Fibroblast of peridontal ligament (primary cell): ENCODE measurements around the gene GIMAP2.
"Not testable (repeated sequence)": the region's sequence is repeated elsewhere in the genome, so short reads cannot be mapped to it uniquely, and the experiment has no call there.

Experiments
- DNase-seq: peaks from one replicate; pipeline ENCODE4 v3.0.0-alpha.2; 2010; ENCODE audit errors: extremely low read depth

The GIMAP2 gene

DNA sequence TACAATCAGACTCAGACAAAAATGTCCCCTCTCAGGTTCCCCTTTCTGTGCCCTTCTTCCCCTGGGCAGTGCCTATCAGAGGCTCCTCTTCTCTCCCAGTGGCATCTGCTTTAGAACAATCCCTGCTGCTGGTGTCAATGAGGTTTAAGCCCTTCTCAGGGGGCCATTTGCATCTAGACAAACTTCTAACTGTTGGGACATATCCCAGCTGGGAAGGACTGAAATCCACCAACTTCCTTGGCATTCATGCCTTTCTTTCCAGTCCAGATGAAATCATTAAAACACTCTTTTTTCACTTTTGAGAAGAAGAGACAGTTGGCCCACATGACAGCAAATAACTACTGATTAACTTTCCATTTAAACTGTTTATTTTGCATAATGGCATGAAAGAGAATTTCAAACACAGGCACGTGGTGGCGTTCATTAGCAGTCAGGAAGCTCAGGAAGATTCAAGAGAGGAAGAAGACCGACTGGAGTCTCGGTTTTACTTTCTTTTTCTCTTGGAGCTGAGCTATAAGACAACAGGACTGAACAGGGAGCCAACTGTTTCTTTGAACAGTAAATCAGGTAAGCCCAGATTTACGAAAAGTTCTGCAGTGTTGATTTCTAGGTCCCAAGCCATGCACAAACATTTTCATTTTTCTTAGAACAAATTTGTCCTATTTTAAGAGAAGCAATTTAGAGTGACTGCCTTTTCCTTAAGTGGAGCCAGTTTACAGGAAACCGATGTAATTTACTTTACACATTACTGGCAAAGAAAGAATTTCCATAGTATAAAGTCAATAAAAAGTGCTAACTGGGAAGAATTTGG is at the start of gene GIMAP2:
Gene GIMAP2, plus strand, starts transcription at position 488 of the 811 bp plus-strand sequence. CDS start 1,354 bp downstream, outside the sequence.
- no peak for DNase-seq

DNA sequence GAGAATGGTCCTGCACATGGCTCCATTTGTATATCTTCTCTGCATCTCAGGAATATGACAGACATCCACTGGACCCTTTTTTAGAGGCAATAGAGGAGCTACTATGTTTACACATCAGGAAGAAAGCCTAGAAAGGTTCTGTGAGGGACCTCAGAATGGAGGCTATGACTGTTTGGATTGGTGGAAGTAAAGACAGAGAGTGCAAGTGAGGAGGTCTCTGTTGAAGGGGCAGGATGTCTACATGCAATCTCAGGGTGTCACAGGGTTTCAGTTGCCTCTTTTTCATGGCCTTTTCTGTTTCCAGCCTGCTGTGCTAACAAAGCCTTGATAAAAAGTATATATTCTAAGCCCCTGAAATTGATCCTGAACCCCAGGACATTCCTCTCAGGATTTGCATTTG is 43.7 kb upstream of the GIMAP2 start:
- DNase-seq, result no peak

DNA sequence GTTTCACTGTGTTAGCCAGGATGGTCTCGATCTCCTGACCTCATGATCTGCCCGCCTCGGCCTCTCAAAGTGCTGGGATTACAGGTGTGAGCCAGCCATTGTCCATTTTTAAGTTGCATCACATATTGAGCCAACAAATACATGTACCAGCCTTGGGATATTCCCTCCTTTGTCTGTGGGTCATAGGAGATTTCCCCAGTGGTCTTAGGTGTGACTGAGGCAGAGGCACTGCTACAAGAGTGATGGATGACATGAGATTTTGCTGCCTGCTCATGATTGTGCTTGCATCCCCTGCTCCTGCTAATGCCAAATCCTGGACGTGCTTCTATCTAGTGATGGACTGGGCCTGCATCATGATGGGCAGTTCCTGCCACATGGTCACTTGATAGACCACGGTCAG is 42.6 kb upstream of the GIMAP2 start:
- DNase-seq, result no peak

DNA sequence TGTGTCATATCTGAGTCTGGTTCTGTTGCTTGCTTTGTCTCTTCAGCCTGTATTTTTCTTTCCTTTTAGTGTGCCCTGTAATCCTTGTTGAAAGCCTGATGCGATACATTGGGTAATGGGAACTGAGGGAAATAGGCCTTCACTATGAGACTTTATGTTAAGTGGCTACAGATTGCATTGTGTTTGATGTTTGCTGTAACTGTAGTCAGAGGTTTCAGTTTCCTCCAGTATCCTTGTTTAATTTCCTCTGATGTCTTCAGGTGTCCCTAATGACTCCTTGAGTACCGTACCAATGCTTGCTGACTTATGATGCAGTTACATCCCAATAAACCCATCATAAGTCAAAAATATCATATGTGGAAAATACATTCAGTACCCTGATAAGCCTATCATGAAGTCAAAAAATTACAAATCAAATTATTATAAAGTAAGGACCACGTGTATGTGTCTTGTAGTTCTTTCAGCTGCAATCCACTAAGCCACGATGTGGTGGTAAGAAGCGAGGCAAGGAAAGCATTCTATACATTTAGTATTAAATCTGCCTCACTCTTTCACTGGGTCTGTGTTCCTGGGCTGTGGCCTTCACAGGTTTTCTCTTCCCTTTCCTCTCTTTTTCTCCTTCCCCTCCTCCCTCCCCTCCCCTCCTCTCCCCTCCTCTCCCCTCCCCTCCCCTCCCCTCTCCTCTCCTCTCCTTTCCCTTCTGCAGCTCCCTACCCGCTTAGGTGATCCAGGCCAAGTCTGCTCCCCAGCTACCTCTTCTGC is 40.1 kb upstream of the GIMAP2 start:
- DNase-seq, result no peak

DNA sequence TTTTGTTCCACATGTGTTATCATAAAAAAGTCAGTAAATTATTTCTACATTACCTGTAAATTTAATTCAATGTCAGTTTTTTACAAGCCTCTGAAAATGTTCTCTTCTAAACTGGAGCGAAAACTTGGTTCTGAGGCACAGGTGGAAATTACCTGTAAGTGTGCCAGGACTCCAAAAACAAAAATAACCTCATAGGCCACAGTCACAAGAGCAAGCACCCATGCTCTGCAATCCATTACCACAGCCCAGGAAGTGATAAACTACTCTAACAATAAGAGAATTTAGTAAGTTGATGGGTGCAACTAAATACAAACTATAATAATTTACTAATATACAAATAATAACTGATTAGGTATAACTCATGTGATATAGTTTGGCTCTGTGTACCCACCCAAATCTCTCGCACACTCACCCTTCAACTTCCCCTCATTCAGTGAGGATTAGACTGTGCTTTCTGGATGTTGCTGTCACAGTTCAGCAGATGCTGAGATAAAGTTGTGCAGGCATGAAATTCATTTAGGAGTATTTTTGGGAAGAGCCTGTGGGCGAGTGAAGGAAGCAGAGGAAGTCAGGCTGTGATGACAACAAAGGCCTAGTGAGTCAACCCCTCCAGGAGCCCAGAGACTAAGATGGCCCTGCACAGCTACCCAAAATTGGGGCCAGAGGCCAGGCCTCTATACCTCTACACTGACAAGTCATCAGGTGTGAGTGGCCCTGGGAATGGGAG is 37.0 kb upstream of the GIMAP2 start:
- no peak for DNase-seq

DNA sequence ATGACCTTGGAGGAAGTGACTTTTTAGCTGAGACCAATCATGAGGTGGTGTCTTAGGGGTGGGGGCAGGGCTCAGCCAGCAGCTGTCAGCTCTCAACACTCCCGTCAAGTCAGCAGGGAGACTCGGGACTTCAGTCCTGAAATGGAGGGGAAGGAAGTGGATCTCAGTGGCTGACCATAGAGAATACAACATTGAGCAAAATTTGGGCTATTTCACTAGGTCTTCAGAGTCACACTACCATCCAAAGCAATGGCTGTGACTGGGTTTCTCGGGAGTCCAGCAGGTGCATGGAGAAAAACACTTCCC is 36.5 kb upstream of the GIMAP2 start:
- DNase-seq, result no peak

DNA sequence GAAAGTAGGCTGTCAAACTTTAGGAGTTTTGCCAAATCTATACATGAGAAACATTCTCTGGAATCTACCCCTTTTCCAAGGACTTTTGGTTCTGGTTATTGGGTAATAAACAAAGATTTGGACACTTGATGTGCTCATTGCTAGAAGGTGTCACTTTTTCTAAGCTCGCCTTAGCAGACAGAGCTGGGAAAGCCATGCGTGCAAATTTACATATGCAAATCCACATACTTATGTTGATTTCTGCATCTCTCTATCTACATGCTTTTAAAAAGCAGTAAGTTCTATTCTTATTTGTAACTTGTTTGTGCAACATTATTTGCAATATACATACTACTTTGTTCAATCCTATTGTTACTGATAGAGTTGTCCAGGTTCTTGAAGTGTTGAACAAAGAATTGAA is 30.8 kb upstream of the GIMAP2 start:
- DNase-seq, result no peak

DNA sequence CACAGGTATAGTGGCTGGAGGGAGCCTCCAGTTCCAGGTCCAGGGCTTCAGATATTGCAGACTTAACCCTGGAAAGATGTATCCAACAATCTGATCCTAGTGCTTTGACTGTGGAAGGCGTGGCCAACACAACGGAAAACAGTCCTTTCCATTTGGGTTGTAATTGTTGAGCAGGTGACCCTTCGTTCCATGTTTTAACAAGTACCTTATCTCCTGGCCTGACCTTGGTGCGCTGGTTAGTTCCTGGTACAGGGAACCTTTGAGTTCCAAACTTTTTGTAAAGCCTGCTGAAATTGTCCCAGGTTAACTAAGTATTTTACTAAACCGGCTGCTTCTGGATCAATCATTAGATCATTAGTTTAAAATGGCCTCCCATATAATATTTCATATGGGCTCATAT is 29.5 kb upstream of the GIMAP2 start:
- DNase-seq, result no peak

DNA sequence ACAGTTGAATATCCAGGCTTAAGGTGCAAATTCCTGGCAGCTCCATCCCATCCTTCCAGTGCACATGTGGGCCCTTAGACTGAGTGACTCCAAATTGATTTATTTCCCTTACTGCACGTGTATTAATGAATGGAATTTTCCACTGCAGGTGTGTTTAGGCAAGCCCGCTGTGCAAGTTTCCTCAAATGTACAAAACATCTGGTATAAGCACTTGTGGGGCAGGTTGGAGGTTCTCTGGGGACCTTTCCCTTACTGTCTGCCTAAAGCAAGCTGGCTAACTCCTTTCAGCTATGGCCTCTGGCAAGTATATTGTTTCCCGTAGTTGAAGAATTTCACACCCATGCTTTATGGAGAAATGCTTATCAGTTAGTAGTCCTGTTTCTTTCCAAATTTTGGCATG is 28.0 kb upstream of the GIMAP2 start:
- DNase-seq, result no peak

DNA sequence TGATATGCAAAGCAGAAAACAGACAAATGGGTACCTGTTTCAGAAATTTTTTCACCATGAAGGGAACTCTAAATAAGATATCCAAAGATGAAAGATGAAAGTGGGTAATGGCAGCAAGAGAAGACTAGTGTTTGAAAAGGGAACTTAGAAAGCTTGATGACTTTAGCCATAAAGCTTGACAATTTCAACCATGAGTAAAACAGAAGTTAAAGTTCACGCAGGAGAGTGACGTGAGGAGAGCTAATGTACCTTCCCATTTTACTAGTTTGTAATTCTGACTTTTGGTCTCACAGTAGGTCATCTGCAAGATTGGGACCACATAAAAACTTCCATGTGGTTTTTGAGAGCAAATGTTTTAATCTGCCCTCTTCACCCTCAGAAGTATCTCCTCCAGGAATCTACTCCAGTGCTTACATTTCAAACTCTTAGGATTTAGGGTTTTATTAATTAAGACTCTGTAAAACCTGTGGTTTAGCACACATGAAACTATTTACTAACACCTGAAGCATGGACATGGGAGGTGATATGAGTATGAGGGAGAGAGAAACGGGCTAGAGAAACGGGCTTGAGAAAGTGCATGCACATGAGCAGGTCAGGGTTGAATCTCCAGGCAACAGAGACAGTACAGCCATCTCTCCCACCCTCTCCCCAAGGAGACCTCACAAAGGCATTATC is 24.4 kb upstream of the GIMAP2 start:
- DNase-seq, result no peak

DNA sequence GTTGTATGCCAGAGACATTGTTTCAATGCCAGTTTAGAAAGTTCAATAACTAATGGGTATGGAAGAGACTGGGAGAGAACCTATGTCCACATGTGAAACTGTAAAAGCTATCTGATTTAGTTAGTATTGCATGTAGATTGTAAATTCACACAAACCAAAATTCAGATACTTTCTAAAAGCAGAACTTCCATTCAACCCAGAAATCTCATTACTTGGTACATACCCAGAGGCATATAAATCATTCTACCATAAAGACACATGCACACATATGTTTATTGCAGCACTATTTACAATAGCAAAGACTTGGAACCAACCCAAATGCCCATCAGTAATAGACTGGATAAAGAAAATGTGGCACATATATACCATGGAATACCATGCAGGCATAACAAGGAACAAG is 22.7 kb upstream of the GIMAP2 start:
- not testable (repeated sequence) for DNase-seq

DNA sequence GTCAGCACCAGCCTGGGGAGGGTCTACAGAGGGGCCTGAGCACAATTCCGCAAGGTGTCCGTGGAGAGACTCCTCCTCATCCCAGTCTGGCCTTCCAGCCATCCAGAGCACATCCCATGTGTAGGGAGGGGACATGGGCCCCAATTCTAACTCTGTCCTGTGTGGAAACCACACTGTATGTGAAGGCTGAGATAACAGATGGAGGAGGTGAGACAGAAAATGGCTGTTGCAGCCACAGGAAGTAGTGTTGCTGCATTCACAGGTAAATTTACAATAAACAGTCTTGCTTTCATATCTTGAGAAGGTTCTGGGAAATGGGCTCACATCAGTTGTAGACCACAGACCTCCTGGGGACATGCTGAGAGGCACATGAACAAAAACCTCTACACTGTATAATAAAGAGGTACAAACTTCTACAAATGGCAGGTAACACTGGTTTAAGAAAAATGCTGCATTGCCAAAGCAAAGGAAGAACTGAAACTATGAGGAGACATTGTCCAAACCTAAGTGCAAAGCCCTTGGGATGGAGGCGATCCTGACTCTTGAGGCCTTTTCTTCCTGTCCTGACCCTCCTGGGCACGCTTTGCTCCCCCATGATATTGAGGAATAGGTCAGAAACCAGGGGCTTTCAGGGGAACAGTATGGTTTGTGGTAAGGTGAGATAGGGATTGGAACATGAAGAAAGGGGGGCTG is 21.6 kb upstream of the GIMAP2 start:
- no peak for DNase-seq

DNA sequence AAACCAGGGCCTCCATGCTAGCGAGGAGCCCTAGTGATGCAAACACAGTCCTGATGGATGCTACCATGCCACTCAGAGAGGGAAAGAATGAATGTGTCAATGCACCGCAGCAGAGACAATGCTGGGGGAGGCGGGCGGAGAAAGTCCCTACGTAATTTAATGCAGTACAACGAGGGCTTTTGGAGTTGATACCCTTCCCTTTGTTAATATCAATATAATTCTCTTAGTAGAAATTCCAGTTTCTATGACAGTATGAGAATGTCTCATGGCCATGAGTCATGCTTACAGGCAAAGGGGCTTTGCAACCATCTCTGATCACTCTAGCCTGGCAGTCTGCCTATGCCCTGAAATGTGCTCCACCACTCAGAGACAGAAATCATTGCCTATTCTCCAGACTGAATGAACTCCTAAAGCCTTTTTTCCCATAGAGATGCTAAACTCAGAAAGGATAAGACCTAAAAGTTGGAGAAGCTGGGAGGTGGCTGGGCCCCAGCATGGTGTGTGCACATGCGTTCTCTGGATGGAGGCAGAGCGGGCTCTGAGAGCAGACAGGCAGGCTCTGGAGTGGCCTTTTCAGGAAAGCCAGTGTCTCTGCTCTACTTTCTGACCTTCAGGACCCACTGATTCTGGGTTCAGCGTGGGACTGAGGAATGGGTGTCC is 20.3 kb upstream of the GIMAP2 start:
- DNase-seq, result no peak

DNA sequence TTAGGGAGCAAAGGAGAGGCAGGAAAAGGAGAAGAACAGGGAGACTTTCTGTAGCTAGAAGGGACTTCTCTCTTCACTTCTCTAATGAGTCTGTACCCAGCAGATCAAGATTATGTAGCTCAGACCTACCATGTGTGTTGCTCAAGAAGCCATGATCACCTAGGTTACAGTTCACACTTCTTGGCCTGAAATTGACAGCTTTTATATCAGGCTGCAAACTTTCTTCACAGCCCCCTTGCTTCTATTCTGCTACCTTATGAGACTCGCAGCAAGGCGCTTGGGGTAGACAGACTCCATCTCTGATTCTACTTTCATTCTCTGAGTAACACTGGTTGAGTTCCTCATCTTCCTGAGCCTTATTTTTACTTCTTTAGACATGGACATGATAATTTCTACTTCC is 19.6 kb upstream of the GIMAP2 start:
- DNase-seq, result no peak

DNA sequence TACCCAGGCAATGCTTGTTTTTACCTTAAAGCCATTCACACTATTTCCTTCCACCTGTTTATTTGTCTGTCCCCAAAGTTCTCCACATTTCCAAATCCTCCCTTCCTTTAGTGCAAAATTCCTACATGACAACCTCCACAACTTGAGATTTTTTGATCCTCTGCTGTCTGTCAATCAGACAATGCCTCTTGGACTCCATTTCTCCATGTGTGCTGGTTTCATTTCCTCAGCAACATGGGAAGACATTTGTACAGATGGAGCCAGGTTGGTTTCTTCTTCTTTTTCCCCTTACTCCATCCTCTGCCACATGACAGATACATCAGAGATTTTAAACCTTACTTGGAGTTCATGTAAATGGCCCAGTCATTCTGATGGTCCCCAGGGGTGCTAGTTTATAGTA is 19.1 kb upstream of the GIMAP2 start:
- DNase-seq, result no peak

DNA sequence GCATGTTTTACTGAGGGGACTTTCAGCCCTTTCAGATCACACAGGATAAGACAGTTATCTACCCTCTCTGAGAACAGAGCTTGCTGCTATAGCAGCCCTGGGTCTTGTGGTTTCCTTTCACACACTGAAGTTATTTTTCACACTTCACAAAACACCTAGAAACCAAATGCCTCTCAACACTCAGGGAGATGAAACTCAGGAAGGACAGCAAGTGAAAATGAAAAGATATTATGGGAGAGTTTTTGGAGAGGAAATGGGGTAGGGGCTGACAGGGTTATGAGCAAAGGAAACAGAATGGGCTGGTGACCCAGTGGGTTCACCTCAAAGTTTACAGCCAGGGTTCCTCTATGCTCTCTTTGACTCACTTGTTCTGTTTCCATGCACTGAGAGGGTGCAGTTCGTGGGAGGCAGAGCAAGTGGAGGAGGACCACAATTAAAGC is 17.0 kb upstream of the GIMAP2 start:
- DNase-seq, result no peak

DNA sequence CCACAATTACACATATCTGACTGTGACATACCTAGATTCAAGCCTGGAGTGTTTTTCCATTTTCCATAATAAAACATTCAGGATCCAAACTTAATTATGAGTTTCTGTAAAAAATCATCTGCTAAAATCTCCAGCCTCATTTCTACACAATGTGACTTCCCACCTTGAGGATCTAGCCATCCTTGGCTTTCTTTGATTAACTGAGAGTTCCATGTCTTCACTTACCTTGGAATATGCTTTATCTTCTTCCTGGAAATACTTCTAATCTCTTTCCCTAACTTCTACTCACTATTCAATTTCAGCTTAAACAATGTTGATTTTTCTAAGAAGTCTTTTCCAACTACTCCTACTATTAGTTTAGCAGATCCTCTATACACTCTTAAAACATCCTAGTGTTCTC is 16.5 kb upstream of the GIMAP2 start:
- no peak for DNase-seq

DNA sequence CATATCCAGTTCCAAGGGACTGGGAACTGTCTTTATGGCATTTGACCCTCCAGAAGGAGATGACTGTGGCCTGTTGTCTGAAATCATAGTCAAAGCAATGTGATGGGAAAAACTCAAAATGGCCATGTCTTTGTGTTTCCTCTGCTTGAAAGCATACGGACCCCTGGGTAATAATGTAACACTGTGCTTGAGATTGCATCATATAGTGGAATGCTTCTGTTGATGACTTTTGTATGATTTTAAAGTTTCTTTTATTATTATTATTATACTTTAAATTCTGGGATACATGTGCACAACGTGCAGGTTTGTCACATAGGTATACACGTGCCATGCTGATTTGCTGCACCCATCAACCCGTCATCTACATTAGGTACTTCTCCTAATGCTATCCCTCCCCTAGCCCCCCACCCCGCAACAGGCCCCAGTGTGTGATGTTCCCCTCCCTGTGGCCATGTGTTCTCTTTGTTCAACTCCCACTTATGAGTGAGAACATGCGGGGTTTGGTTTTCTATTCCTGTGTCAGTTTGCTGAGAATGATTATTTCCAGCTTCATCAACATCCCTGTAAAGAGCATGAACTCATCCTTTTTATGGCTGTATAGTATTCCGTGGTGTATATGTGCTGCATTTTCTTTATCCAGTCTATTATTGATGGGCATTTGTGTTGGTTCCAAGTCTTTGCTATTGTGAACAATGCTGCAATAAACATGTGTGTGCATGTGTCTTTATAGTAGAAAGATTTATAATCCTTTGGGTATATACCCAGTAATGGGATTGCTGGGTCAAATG is 13.5 kb upstream of the GIMAP2 start:
- DNase-seq, result not testable (repeated sequence)

DNA sequence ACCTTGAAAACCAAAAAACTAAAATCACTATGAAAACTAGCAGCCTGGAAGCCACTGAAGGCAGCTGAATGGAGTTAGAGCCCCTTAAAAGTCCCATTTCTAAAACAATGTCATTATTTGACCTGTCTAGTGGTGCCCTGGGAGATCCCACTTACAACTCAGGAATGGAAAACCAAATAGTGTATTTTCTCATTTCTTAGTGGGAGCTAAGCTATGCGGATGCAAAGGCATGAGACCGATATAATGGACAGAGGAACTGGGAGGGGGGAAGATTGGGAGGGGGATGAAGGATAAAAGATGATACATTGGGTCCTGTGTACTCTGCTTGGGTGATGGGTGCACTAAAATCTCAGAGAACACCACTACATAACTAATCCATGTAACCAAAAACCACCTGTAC is 9.8 kb upstream of the GIMAP2 start:
- no peak for DNase-seq

DNA sequence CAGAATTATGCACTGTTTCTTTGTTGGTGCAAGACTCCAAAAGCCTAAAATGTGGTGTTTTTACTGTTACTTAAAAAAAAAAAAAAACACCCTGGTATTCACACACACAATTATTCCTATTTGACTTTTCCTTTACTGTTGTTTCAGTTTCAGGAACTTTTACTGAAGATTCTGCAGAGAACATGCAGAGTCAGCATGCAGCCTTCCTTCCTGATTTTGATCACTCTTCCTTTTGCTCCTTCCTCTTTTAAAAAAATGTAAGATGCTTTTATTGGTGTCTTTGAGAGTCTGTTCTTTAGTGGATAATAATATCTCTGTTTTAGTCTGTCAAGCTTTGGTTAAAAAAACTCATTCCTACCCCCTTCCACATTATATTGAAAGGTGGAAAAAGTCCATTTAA is 9.2 kb upstream of the GIMAP2 start:
- DNase-seq, result not testable (repeated sequence)
